Neural crest cell (in vitro differentiated cells): ENCODE results near the gene STEEP1. TPM values are rescaled to one million over a fixed set of nuclear protein-coding genes. Genes with fewer than 3 reads are reported as not detected.
"Not testable (repeated sequence)": the region's sequence is repeated elsewhere in the genome, so short reads cannot be mapped to it uniquely, and the experiment has no call there.

Experiments used
- DNase-seq: peaks from one replicate; pipeline ENCODE4 v3.0.0; 2021; ENCODE audit warnings: low read depth, mixed read lengths, low spot score
- H3K27ac Mint-ChIP-seq: one replicate; pipeline ENCODE4 v1.8.0; 2021; ENCODE audit warnings: mild to moderate bottlenecking, mixed read lengths; ENCODE audit not compliant: unreplicated experiment
- H3K27me3 Mint-ChIP-seq: 2 replicates; pipeline ENCODE4 v1.8.0; 2021; ENCODE audit warnings: low read depth, mild to moderate bottlenecking, mixed read lengths
- H3K36me3 Mint-ChIP-seq: 2 replicates; pipeline ENCODE4 v1.8.0; 2021; ENCODE audit warnings: low read depth, mild to moderate bottlenecking, mixed read lengths
- H3K4me1 Mint-ChIP-seq: 2 replicates; pipeline ENCODE4 v1.8.0; 2021; ENCODE audit warnings: mixed read lengths
- H3K4me3 Mint-ChIP-seq: one replicate; pipeline ENCODE4 v1.8.0; 2021; ENCODE audit warnings: mild to moderate bottlenecking, mixed read lengths
- H3K9me3 Mint-ChIP-seq: 2 replicates; pipeline ENCODE4 v1.8.0; 2021; ENCODE audit warnings: mixed read lengths
- CTCF ChIP-seq: fragments of 200-600 bp; sonication (generic); conservative IDR thresholded peaks from 2 replicates; pipeline ENCODE4 v1.5.0; 2021; ENCODE audit warnings: antibody characterized with exemption, mild to moderate bottlenecking
- total RNA-seq: library from RNA; stranded (reverse); gene quantifications from 2 replicates; pipeline ENCODE4 v1.2.1, GENCODE V29; 2021

Gene STEEP1
- total RNA-seq, 1 donor from 2014 or later = 24.5 TPM

DNA sequence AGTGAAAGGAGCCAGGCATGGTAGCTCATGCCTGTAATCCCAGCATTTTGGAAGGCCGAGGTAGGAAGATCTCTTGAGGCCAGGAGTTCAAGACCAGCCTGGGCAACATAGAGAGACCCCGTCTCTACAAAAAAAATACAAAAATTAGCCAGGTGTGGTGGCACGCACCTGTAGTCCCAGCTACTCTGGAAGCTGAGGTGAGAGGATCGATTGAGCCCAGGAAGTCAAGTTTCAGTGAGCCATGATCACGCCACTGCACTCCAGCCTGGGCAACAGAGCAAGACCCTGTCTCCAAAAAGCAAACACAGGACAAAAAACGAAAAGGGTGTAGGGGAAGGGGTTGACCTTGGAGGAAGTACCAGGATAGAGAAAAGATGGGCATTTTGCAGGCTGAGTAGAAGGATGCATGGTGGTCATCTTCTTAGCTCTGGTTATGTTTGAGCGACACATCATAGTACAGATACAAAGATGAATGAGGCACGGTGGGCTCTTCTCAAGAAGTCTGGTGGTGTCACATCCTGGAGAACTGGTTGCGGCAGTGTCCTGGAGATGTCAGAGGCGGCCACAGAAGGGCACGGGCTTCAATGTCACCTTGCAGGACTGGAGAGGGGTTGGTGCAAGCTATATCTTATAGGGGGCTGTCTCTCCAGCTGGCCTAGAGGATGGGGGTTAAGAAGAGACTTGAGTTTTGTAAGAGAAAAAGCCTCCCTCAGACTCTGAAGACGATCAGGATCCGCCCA lies 65.0 kb downstream of the STEEP1 start:
- Mint-ChIP-seq H3K4me3 (no peak overlapping the region), H3K27me3 (no peaks in the 10 kb centered on the region), H3K27ac (no peak overlapping the region), H3K36me3 (no peaks in the 10 kb centered on the region), H3K4me1 (peaks cover 16% of the 10 kb centered on the region), H3K9me3 (no peaks in the 10 kb centered on the region)
- DNase-seq = no peak
- no peak for TF ChIP-seq CTCF

DNA sequence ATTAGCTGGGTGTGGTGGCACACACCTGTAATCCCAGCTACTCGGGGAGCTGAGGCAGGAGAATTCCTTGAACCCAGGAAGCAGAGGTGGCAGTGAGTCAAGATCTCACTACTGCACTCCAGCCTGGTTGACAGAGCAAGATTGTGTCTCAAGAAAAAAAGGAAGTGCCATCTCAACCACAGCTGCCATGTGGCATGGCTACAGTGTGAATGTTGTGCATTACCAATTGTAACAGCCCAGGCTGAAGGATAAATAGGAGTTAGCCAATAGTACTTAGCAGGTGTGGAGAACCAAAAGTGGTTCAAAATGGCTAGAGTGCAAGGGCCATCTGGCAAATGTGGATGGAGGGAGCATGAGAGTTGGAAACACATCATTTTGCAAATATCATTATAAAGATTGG lies 68.0 kb downstream of the STEEP1 start:
- Mint-ChIP-seq H3K4me1 (peaks cover 20% of the 10 kb centered on the region), H3K9me3 (no peaks in the 10 kb centered on the region), H3K27me3 (no peaks in the 10 kb centered on the region), H3K27ac (no peak overlapping the region), H3K36me3 (no peaks in the 10 kb centered on the region), H3K4me3 (no peak overlapping the region)
- no peak for TF ChIP-seq CTCF
- DNase-seq = no peak

DNA sequence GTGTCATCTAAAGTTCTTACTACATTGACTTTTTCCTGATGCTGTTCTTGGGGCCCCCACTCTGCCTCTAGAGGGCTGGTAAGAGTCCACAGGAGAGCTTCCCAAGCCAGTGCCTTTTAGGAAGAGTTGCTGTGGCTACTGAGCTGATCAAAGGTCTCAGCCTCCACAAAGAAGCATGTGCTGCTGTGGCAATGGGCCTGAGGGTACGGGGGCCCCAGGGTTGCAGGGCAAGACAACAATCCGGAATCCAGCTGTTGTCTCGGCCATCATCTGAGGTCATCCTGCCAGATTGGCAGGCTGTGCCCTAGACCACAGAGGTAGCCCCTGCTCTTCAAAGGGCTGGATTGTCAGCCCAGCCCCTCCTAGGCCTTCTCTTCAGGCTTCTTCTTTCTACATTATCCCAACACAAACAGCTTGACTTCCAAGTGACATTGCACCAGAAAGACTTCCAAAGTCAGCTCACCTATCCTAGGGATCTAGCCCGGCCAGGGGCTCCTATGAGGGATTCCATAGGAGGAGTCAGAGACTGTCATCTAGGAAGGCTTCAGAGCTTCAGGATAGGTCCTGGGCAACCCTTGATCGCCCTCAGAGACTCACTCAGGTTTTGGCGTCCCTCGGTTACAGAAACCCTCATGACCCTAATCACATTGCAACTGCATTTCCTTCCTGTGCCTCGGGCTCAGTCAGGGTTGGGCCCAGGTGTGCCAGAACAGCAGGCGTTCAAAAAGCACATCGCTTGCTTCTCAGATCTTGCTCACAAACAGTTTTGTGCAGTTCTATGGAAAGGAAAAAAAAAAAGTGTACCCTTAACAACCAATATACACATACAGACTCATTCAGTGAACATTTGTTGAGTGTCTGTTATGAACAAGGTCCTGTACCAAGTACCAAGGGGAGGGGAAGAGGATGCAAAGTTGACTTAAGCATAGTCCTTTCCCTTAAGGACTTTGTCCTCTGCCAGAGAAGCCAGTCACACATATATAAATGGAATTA lies 69.2 kb downstream of the STEEP1 start:
- H3K4me3 Mint-ChIP-seq = no peak overlapping the region
- no peak overlapping the region for H3K27ac Mint-ChIP-seq
- H3K9me3 Mint-ChIP-seq = no peaks in the 10 kb centered on the region
- DNase-seq = no peak
- H3K27me3 Mint-ChIP-seq = no peaks in the 10 kb centered on the region
- TF ChIP-seq CTCF = no peak
- H3K36me3 Mint-ChIP-seq = no peaks in the 10 kb centered on the region
- peaks cover 20% of the 10 kb centered on the region for H3K4me1 Mint-ChIP-seq

DNA sequence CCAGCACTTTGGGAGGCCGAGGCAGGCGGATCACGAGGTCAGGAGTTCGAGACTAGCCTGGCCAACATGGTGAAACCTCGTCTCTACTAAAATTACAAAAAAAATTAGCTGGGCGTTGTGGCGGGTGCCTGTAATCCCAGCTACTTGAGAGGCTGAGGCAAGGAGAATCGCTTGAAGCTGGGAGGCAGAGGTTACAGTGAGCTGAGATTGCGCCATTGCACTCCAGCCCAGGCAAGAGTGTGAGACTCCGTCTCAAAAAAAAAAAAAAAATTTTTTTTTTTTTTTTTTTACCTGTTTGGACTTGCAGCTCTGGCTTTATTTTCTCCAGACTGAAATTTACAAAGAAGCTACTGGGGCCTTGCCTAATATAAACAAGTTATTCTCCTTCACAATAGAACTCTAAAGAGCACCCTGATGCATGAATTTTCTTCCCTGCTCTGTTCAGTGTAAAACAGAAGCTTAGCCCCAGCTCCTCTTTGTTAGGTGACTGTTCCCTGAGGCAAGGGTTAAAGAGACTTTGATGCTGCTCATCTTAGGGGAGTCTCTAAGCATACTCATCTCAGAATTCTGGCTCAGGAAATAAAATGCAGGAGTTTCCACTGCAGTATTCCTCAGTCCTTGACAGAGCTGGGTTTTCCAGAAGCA lies 71.2 kb downstream of the STEEP1 start:
- not testable (repeated sequence) for H3K4me3 Mint-ChIP-seq, H3K36me3 Mint-ChIP-seq, H3K9me3 Mint-ChIP-seq, H3K27me3 Mint-ChIP-seq, DNase-seq, H3K27ac Mint-ChIP-seq
- peaks cover 20% of the 10 kb centered on the region for H3K4me1 Mint-ChIP-seq

- Mint-ChIP-seq H3K27me3 (no peaks in the 10 kb centered on the region), H3K36me3 (peaks cover 2% of the 10 kb centered on the region)
- TF ChIP-seq CTCF = no peak
These were observed 72.7 kb downstream of the STEEP1 start for GRCh38 chrX:119492463-119492862.

More at GRCh38 chrX:119492463-119492862, 72.7 kb downstream of the STEEP1 start:
- no peaks in the 10 kb centered on the region for H3K9me3 Mint-ChIP-seq
- H3K4me3 Mint-ChIP-seq = no peak overlapping the region
- H3K4me1 Mint-ChIP-seq = peaks cover 20% of the 10 kb centered on the region
- no peak for DNase-seq
- no peak overlapping the region for H3K27ac Mint-ChIP-seq
